Measurements from ENCODE around the gene PTPRJ. TPM values are rescaled to one million over a fixed set of nuclear protein-coding genes. Genes with fewer than 3 reads are reported as not detected.

Gene PTPRJ
- total and polyA plus RNA-seq, 2 of the 13 experiments (the other 11 are each of a cell fraction or from before 2014, with no cell fraction given), result 1.0 to 1.2 TPM

GRCh38 chr11:47998733-47999359 lies 18.5 kb downstream of the PTPRJ start (continued):
- TF ChIP-seq DRAP1 (CRISPR knock-in tag; IDR thresholded peaks at IDR 0.05), result peak; percentile 99
- no peak for TF ChIP-seq ZBTB49 (CRISPR knock-in tag; IDR thresholded peaks at IDR 0.05; ENCODE audit: borderline replicate concordance)
- no peak for TF ChIP-seq RBFOX2 (IDR thresholded peaks at IDR 0.05; ENCODE audit: low read depth, low read length)
- TF ChIP-seq RCOR2 (CRISPR knock-in tag; IDR thresholded peaks at IDR 0.05), result 0 out of 2 replicates have a peak, but pooled peaks have one; percentile 11
- peak; percentile 46; the same call in 1 of the 2 replicates for TF ChIP-seq HOMEZ (CRISPR knock-in tag; IDR thresholded peaks at IDR 0.05; ENCODE audit: low read depth)
- peak; percentile 45 for TF ChIP-seq BCL6 (CRISPR knock-in tag; IDR thresholded peaks at IDR 0.05)
- no peak for TF ChIP-seq PRDM10 (CRISPR knock-in tag; IDR thresholded peaks at IDR 0.05; ENCODE audit: low read depth)
- TF ChIP-seq HNRNPUL1 (IDR thresholded peaks at IDR 0.05; ENCODE audit: low read depth, low read length), result 0 out of 2 replicates have a peak, but pooled peaks have one; percentile 33
- TF ChIP-seq NAIF1 (CRISPR knock-in tag; IDR thresholded peaks at IDR 0.05; ENCODE audit: borderline replicate concordance), result no peak
- no peak for TF ChIP-seq ZBTB4 (CRISPR knock-in tag; IDR thresholded peaks at IDR 0.05; ENCODE audit: borderline replicate concordance)
- peak; percentile 32 for TF ChIP-seq ZEB1 (IDR thresholded peaks at IDR 0.05; ENCODE audit: insufficient replicate concordance, low read depth)
